ENCODE data around the gene INSL3.

INSL3 gene

GRCh38 chr19:17842663-17843291 is 21.5 kb upstream of the INSL3 start:
- Histone ChIP-seq H3K4me1 (ENCODE audit: control insufficient read depth in 1 of 2, insufficient read depth in 1 of 2, low read depth in 1 of 2, low read length in 1 of 2) (peaks cover 35 to 43% of the 10 kb centered on the region in 2 experiments), H3K27ac (no peak overlapping the region), H3K9me3 (no peaks in the 10 kb centered on the region), H3K27me3 (no peaks in the 10 kb centered on the region), H3K36me3 (peaks cover 63% of the 10 kb centered on the region), H3K4me3 (ENCODE audit: low read depth in 1 of 2, low read length in 1 of 2) (no peak overlapping the region)
- TF ChIP-seq, protein P1, sequence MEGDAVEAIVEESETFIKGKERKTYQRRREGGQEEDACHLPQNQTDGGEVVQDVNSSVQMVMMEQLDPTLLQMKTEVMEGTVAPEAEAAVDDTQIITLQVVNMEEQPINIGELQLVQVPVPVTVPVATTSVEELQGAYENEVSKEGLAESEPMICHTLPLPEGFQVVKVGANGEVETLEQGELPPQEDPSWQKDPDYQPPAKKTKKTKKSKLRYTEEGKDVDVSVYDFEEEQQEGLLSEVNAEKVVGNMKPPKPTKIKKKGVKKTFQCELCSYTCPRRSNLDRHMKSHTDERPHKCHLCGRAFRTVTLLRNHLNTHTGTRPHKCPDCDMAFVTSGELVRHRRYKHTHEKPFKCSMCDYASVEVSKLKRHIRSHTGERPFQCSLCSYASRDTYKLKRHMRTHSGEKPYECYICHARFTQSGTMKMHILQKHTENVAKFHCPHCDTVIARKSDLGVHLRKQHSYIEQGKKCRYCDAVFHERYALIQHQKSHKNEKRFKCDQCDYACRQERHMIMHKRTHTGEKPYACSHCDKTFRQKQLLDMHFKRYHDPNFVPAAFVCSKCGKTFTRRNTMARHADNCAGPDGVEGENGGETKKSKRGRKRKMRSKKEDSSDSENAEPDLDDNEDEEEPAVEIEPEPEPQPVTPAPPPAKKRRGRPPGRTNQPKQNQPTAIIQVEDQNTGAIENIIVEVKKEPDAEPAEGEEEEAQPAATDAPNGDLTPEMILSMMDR (IDR thresholded peaks at IDR 0.05), result no peak

- no peaks in the 10 kb centered on the region for H3K9me3 ChIP-seq
- no peak overlapping the region for H3K4me3 ChIP-seq (ENCODE audit: low read depth in 1 of 2, low read length in 1 of 2)
- H3K36me3 ChIP-seq, result peaks cover 71% of the 10 kb centered on the region
- TF ChIP-seq, protein P1 (IDR thresholded peaks at IDR 0.05), result no peak
- no peaks in the 10 kb centered on the region for H3K27me3 ChIP-seq
- H3K4me1 ChIP-seq (ENCODE audit: control insufficient read depth in 1 of 2, insufficient read depth in 1 of 2, low read depth in 1 of 2, low read length in 1 of 2), result peaks cover 28 to 40% of the 10 kb centered on the region in 2 experiments
- no peak overlapping the region for H3K27ac ChIP-seq
Observed at GRCh38 chr19:17841810-17842662, 20.7 kb upstream of the INSL3 start.

DNA sequence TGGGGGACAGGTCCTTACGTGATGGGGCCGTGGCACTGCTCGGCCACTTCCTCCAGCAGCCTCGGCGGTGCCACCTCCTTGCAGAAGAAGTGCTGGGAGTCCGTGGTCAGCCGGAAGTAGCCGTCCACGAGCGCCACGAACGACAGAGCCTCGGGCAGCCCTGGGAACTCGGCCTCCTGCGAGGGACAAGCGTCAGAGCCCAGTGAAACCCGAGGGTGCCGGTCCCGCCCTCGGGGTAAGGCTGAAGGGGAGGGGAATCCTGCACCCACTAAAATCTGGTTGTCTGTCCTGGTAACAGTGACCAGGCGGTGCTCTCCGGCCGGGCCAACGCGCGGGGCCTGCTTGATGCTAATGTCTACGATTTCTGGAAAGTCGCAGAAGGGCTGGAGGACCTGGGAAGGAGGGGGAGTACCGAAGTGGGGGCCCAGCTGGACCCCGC is 20.1 kb upstream of the INSL3 start:
- Histone ChIP-seq H3K27me3 (no peaks in the 10 kb centered on the region), H3K4me3 (ENCODE audit: low read depth in 1 of 2, low read length in 1 of 2) (no peak overlapping the region), H3K36me3 (peaks cover 77% of the 10 kb centered on the region), H3K9me3 (no peaks in the 10 kb centered on the region), H3K27ac (no peak overlapping the region), H3K4me1 (ENCODE audit: control insufficient read depth in 1 of 2, insufficient read depth in 1 of 2, low read depth in 1 of 2, low read length in 1 of 2) (peaks cover 21 to 34% of the 10 kb centered on the region in 2 experiments)
- TF ChIP-seq, protein P1 (IDR thresholded peaks at IDR 0.05), result no peak

- Histone ChIP-seq H3K4me3 (ENCODE audit: low read depth in 1 of 2, low read length in 1 of 2) (no peak overlapping the region), H3K9me3 (no peaks in the 10 kb centered on the region), H3K4me1 (ENCODE audit: control insufficient read depth in 1 of 2, insufficient read depth in 1 of 2, low read depth in 1 of 2, low read length in 1 of 2) (peaks cover 8 to 20% of the 10 kb centered on the region in 2 experiments), H3K36me3 (peaks cover 89% of the 10 kb centered on the region), H3K27ac (no peak overlapping the region), H3K27me3 (no peaks in the 10 kb centered on the region)
- TF ChIP-seq, protein P1 (IDR thresholded peaks at IDR 0.05), result no peak
Observed at GRCh38 chr19:17840019-17840418, 18.7 kb upstream of the INSL3 start.

- H3K9me3 ChIP-seq, result no peaks in the 10 kb centered on the region
- H3K27ac ChIP-seq, result no peak overlapping the region
- TF ChIP-seq, protein P1 (IDR thresholded peaks at IDR 0.05), result no peak
- H3K27me3 ChIP-seq, result no peaks in the 10 kb centered on the region
- H3K4me1 ChIP-seq (ENCODE audit: control insufficient read depth in 1 of 2, insufficient read depth in 1 of 2, low read depth in 1 of 2, low read length in 1 of 2), result peaks cover 0 to under 1% of the 10 kb centered on the region in 2 experiments
- H3K36me3 ChIP-seq, result peaks cover 96% of the 10 kb centered on the region
- H3K4me3 ChIP-seq (ENCODE audit: low read depth in 1 of 2, low read length in 1 of 2), result no peak overlapping the region
Observed at GRCh38 chr19:17837972-17838371, 16.7 kb upstream of the INSL3 start.

Measured in neutrophil (primary cell).